CD1c-positive myeloid dendritic cell (primary cell): ENCODE results near the gene SPSB1.

Experiments used
- DNase-seq: peaks from one replicate; pipeline ENCODE4 v3.0.0-alpha.2; 2016; ENCODE audit errors: extremely low spot score

The SPSB1 gene

GRCh38 chr1:9388335-9389180 lies 95.9 kb downstream of the SPSB1 start:
- no peak for DNase-seq

GRCh38 chr1:9389968-9390367 lies 97.3 kb downstream of the SPSB1 start:
- no peak for DNase-seq

- no peak for DNase-seq
These were observed 98.9 kb downstream of the SPSB1 start for GRCh38 chr1:9391620-9392019.

GRCh38 chr1:9394010-9394409 lies 101.3 kb downstream of the SPSB1 start:
- no peak for DNase-seq

- no peak for DNase-seq
These were observed 102.3 kb downstream of the SPSB1 start for GRCh38 chr1:9395018-9395417.

GRCh38 chr1:9397047-9397446 lies 104.4 kb downstream of the SPSB1 start:
- DNase-seq, result no peak

GRCh38 chr1:9397997-9398526 lies 105.4 kb downstream of the SPSB1 start:
- no peak for DNase-seq

- no peak for DNase-seq
These were observed 107.1 kb downstream of the SPSB1 start for GRCh38 chr1:9399510-9400424.

GRCh38 chr1:9400425-9401079 lies 107.9 kb downstream of the SPSB1 start:
- no peak for DNase-seq

- no peak for DNase-seq
These were observed 108.4 kb downstream of the SPSB1 start for GRCh38 chr1:9401080-9401453.

GRCh38 chr1:9402256-9402616 lies 109.5 kb downstream of the SPSB1 start:
- DNase-seq, result no peak

GRCh38 chr1:9402717-9403225 lies 110.1 kb downstream of the SPSB1 start:
- no peak for DNase-seq

- no peak for DNase-seq
These were observed 111.6 kb downstream of the SPSB1 start for GRCh38 chr1:9404117-9404914.

- DNase-seq, result no peak
These were observed 113.4 kb downstream of the SPSB1 start for GRCh38 chr1:9406111-9406510.

- no peak for DNase-seq
These were observed 118.1 kb downstream of the SPSB1 start for GRCh38 chr1:9410737-9411297.

GRCh38 chr1:9413071-9413876 lies 120.6 kb downstream of the SPSB1 start:
- DNase-seq, result no peak

GRCh38 chr1:9413877-9414213 lies 121.2 kb downstream of the SPSB1 start:
- no peak for DNase-seq

GRCh38 chr1:9416506-9416905 lies 123.8 kb downstream of the SPSB1 start:
- DNase-seq, result no peak

- no peak for DNase-seq
These were observed 124.3 kb downstream of the SPSB1 start for GRCh38 chr1:9416918-9417500.

GRCh38 chr1:9417695-9418094 lies 125.0 kb downstream of the SPSB1 start:
- no peak for DNase-seq
